Activated T-cell treated with anti-CD3 and anti-CD28 coated beads, Interleukin-2, amount 50 U/mL, for 72 hours (primary cell): ENCODE data around the gene SLC4A4. TPM values are rescaled to one million over a fixed set of nuclear protein-coding genes. Genes with fewer than 3 reads are reported as not detected.
A peak's percentile ranks its signal among the peaks of the same experiment; 100 is the strongest.

Experiments used
- ATAC-seq, 2 donors: fragments of 150-1000 bp; cut with Tn5 transposase; replicated peaks in 1 of 2; 2 replicates each; pipeline ENCODE4 v1.10.0; 2021; ENCODE audit warnings: moderate library complexity in 2 of 2, mild to moderate bottlenecking in 1 of 2
- DNase-seq, 2 donors: peaks; one replicate each; pipeline ENCODE4 v3.0.0; 2021 to 2022; ENCODE audit warnings: mixed read lengths in 1 of 2
- H3K27ac Mint-ChIP-seq: one replicate; pipeline ENCODE4 v1.8.0; 2022; ENCODE audit warnings: mild to moderate bottlenecking, moderate library complexity, mixed read lengths
- H3K27me3 Mint-ChIP-seq: one replicate; pipeline ENCODE4 v1.8.0; 2022; ENCODE audit warnings: low read depth, mixed read lengths
- H3K36me3 Mint-ChIP-seq, 2 donors: one replicate each; pipeline ENCODE4 v1.8.0; 2022; ENCODE audit warnings: mixed read lengths in 2 of 2, mild to moderate bottlenecking in 1 of 2; ENCODE audit not compliant: insufficient read depth in 2 of 2
- H3K4me1 Mint-ChIP-seq: one replicate; pipeline ENCODE4 v1.8.0; 2022; ENCODE audit warnings: low read depth, mixed read lengths
- H3K4me3 Mint-ChIP-seq, 2 donors: one replicate each; pipeline ENCODE4 v1.8.0; 2022; ENCODE audit warnings: mild to moderate bottlenecking in 2 of 2, mixed read lengths in 2 of 2, moderate library complexity in 2 of 2
- H3K9me3 Mint-ChIP-seq, 2 donors: one replicate each; pipeline ENCODE4 v1.8.0; 2022; ENCODE audit warnings: mixed read lengths in 2 of 2
- total RNA-seq, 2 donors: library from RNA; stranded (reverse); gene quantifications; one replicate each; pipeline ENCODE4 v1.2.3, GENCODE V29; 2022

Gene SLC4A4
- total RNA-seq, 2 donors from 2014 or later = 0.26 to 0.46 TPM

DNA sequence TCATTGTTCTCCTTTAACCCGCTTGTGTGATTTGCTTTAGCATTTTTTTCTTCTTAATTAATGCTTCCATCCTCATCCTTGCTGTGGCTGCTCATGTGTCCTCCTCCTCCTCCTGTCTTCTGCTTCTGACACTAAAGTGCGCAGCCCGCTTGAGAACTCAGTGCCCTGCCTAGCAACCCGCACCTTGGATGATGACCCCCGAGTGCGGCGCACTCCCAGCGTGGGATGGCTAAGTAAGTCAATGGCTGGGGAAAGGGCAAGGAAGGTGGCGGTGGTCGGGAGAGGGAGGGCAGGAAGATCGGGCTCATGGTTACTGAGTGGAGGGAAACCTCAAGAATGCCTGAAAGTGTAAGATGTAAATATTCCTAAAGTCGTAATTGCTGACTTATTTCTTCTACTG, 30.1 kb downstream of the SLC4A4 start:
- no peak overlapping the region for H3K4me3 Mint-ChIP-seq
- H3K9me3 Mint-ChIP-seq = no peaks in the 10 kb centered on the region
- H3K36me3 Mint-ChIP-seq = no peaks in the 10 kb centered on the region
- ATAC-seq = no peak
- no peaks in the 10 kb centered on the region for H3K4me1 Mint-ChIP-seq
- H3K27ac Mint-ChIP-seq = no peak overlapping the region
- no peak for DNase-seq
- H3K27me3 Mint-ChIP-seq = no peaks in the 10 kb centered on the region

DNA sequence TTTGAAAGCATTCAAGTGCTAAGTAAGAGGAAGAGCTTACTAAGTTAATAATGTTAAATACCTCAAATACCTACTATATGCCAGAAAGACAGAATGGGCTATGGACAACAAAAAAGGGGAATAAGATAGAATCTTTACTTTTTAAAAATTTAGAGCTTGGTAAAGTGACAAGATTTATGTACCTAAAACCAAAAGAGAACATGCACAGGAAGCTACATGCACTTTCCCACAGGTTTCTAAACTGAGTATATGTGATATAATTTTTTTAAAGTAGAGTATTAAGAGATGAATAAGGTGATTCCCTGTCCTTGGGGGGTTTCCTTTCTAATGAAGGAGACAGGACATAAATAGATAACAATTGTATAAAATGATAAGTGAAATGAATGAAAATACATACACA, 30.7 kb downstream of the SLC4A4 start:
- H3K36me3 Mint-ChIP-seq = no peaks in the 10 kb centered on the region
- no peak for ATAC-seq
- no peak overlapping the region for H3K4me3 Mint-ChIP-seq
- DNase-seq = no peak
- peak overlapping the region; percentile 49 for H3K27ac Mint-ChIP-seq
- no peaks in the 10 kb centered on the region for H3K4me1 Mint-ChIP-seq
- H3K9me3 Mint-ChIP-seq = no peaks in the 10 kb centered on the region
- H3K27me3 Mint-ChIP-seq = no peaks in the 10 kb centered on the region

DNA sequence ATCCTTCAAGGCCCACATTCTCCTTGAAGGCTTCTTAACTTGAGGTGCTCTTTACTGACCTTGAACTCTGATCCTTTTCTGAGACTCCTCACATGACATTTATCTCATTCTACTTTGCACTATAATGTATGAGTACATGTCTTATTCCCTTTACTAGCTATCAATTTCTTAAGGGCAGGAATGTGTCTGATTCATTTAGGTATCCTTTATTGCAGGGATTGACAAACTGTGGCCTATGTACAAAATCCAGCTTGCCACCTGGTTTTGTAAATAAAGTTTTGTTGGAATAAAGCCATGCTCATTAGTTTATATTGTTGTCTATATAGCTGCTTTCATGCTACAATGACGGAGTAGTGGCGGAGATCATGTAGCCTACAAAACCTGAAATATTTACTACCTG, 36.7 kb downstream of the SLC4A4 start:
- Mint-ChIP-seq H3K36me3 (no peaks in the 10 kb centered on the region), H3K4me3 (no peak overlapping the region), H3K27ac (no peak overlapping the region), H3K4me1 (no peaks in the 10 kb centered on the region), H3K27me3 (no peaks in the 10 kb centered on the region), H3K9me3 (peaks cover 0 to 3% of the 10 kb centered on the region in 2 donors)
- ATAC-seq (no peak), DNase-seq (no peak)

DNA sequence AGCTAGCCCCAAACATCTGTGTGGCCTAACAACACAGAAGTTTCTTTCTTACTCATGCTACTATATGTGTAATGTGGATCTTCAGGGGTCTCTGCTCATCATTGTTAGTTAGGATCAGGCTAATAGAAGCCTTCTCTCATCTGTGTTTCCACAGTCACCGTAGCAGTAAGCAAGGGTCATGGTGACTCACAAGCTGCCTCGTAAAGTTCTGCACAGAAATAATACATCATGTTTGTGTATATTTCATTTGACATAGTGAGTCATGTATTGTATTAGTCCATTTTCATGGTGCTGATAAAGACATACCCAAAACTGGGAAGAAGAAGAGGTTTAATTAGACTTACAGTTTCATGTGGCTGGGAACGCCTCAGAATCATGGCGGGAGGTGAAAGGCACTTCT, 38.7 kb downstream of the SLC4A4 start:
- DNase-seq = no peak
- Mint-ChIP-seq H3K4me3 (no peak overlapping the region), H3K36me3 (no peaks in the 10 kb centered on the region), H3K27me3 (no peaks in the 10 kb centered on the region), H3K4me1 (no peaks in the 10 kb centered on the region), H3K27ac (no peak overlapping the region), H3K9me3 (peaks cover 0 to 3% of the 10 kb centered on the region in 2 donors)
- no peak for ATAC-seq

DNA sequence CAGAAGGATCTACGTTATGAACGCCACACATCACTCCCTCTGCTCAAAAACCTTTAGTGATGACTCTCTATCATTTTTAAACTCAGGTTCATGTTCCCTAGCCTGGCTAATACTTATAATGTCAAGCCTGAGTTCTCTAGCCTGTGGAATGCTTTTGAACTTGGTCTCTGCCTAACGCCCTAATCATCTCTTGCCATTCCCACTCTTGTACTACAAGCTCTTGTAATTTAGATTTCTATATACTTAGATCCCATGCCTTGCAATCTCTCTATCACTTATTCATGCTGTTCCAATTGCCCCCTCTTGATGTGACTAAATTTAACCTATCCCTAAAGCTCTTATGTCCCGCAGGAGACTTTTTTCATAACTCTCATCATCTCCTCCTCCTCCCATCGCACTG, 40.3 kb downstream of the SLC4A4 start:
- no peak for DNase-seq
- Mint-ChIP-seq H3K4me1 (no peaks in the 10 kb centered on the region), H3K27me3 (no peaks in the 10 kb centered on the region), H3K9me3 (peaks cover 0 to 3% of the 10 kb centered on the region in 2 donors), H3K4me3 (no peak overlapping the region), H3K27ac (no peak overlapping the region), H3K36me3 (no peaks in the 10 kb centered on the region)
- ATAC-seq = no peak

DNA sequence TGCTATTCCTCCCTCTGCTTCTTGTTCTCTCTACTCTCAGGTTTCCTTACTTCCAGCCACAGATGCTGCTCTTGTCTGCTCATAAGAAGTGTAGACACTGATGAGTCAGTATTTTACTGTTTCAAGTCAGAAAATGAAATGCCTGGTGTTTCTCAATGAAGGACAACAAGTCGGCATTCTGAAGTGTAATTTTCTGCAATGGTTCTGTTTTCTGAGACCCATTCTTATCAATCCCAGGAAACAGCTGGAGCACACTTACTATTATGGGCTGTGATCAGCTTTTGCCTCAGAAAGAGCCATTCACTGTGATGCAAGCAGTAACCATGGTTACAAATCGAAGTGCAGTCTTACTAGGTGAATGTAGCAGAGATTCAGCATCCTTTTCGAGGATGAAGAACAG, 42.0 kb downstream of the SLC4A4 start:
- Mint-ChIP-seq H3K4me3 (no peak overlapping the region), H3K27ac (no peak overlapping the region), H3K36me3 (no peaks in the 10 kb centered on the region), H3K9me3 (peaks cover 0 to 3% of the 10 kb centered on the region in 2 donors), H3K4me1 (no peaks in the 10 kb centered on the region), H3K27me3 (no peaks in the 10 kb centered on the region)
- ATAC-seq (no peak), DNase-seq (no peak)

DNA sequence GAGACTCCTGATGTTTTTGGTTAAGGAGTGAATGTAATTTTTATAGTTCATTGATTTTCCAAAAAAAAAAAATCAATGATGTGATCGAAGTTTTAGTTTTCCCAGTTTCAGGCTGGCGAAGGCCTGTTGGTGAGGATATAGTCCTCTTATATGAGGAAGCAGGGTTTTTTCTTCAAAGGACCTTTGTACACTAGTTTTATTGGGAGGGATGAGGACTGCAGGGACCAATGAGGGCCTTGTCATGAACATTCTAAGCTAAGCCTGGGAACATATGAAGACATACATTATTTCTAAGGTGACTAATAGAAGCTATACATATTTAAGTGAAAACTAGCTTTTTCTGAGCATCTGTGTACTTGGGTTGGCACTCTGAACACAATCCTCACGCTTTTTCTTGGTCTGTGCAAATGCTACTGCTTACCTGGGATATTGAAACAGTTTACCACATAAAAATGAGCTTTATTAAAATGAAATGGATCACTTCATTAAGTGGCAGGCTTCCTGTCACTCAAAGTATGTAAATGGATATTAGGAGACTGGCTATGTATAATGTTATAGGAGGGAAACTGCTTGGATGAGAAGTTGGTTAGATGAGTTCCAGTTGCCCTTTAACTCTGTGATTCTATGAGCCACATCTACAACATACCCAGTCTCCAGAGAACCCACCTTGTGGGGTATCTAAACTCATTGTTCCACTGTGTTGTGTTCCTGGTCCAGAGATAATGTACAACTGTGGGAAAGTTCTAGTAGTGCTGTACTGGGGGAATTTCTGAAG, 43.5 kb downstream of the SLC4A4 start:
- peaks cover 0 to under 1% of the 10 kb centered on the region in 2 donors for H3K9me3 Mint-ChIP-seq
- no peak overlapping the region for H3K27ac Mint-ChIP-seq
- H3K4me1 Mint-ChIP-seq = no peaks in the 10 kb centered on the region
- H3K27me3 Mint-ChIP-seq = no peaks in the 10 kb centered on the region
- H3K36me3 Mint-ChIP-seq = no peaks in the 10 kb centered on the region
- ATAC-seq = no peak
- H3K4me3 Mint-ChIP-seq = no peak overlapping the region
- DNase-seq = no peak

DNA sequence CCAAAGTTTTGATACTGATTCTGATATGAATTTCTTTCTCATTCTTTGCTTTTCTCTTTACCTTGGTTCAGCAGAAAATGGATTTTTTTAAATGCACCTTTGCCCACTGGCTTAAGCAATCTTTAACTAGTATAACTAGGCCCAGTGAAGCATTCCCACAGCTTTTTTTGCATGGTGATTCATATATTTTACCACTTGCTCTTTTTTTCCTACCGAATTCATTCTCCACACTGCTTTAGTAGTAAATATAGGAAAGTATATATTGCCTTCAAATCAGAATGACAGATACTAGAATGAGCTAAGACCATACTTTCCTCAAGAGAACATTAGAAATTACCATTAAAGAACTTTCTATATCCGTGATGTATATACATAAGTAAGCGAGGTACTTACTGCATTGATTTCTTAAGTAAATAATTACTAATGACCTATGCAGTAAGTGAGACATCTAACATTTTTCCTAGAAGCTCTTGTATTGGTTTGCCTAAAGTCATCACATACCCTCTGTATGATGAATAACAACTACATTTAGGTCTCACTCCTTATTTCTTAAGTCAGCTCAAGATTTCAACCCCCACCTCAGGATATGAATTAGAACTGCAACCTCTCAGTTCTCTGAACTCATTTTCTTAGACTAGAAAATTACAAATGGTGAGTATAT, 44.2 kb downstream of the SLC4A4 start:
- Mint-ChIP-seq H3K27ac (no peak overlapping the region), H3K9me3 (no peaks in the 10 kb centered on the region), H3K4me3 (no peak overlapping the region), H3K4me1 (no peaks in the 10 kb centered on the region), H3K36me3 (no peaks in the 10 kb centered on the region), H3K27me3 (no peaks in the 10 kb centered on the region)
- ATAC-seq (peak in 1 of 2 donors; percentile 38), DNase-seq (no peak)

DNA sequence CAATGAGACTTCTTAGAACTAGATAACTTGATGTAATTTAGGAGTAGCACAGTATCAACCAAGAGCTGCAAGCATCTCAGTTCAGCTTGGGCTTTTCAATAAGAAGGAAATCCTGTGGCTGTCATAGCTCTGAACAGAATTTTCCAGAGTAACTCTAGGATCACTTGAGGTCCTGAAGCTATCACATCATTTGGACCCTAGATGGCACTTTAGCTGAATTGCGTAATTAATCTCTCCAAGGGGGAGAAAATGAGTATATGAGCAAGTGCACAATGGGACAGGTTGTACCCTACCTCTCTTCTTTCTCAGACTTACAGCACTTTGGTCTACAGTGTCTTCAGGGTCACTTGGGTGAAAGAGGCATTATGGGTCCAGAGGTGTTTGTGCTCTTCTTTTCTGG, 45.2 kb downstream of the SLC4A4 start:
- Mint-ChIP-seq H3K9me3 (no peaks in the 10 kb centered on the region), H3K4me3 (no peak overlapping the region), H3K27me3 (no peaks in the 10 kb centered on the region), H3K4me1 (no peaks in the 10 kb centered on the region), H3K27ac (no peak overlapping the region), H3K36me3 (no peaks in the 10 kb centered on the region)
- no peak for DNase-seq
- ATAC-seq = no peak

DNA sequence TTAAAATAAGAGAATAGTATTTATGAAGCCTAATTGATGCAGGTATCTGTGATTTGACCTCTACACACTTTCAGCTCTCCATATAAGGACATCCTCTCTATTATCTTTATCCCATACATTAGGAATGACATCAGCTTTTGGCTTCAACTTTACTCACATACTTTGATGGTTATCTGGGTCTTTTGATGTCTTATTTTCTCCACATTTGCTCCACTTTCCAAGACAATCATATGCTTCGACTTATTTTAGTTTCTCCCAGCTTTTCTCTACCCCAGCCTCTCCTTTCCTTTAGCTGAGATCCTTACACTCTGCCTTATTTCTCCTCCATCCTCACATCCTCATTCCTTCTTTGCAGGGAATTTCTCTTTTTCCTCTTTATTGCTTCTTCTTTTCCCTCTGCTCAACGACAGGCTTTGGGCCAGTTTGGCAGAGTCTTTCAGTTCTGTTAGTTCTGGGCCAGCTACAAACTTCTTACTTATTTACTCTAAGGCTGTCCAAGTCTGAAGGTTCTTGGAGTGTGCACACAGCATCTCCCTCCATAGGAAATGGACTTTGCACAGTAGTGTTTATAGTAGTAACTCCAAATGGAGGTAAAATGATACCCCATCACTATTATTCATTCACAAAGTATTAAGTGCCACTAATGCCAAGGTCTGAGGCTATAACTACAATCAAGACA, 50.5 kb downstream of the SLC4A4 start:
- H3K4me1 Mint-ChIP-seq = no peaks in the 10 kb centered on the region
- ATAC-seq = no peak
- no peak overlapping the region for H3K4me3 Mint-ChIP-seq
- H3K27me3 Mint-ChIP-seq = no peaks in the 10 kb centered on the region
- DNase-seq = no peak
- no peaks in the 10 kb centered on the region for H3K9me3 Mint-ChIP-seq
- H3K27ac Mint-ChIP-seq = no peak overlapping the region
- no peaks in the 10 kb centered on the region for H3K36me3 Mint-ChIP-seq

DNA sequence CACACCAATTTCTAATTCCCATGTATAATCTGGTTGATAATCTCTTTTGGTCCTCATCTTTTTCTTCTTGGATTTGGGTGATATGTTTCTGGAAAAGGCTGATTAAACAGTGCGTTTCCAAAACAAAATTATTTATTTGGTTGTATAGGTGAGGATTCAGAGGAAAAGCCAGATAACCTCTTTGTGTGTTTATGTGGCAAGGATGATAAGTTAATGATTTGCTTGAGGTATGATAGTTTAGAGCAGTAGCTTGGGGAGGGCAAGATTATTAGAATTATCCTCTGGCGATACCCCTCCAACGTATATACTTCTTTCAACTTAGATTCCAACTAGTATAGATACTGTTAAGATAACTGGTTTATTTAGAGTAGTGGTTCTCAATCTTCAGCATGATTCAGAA, 53.3 kb downstream of the SLC4A4 start:
- no peak overlapping the region for H3K4me3 Mint-ChIP-seq
- H3K4me1 Mint-ChIP-seq = no peaks in the 10 kb centered on the region
- H3K9me3 Mint-ChIP-seq = no peaks in the 10 kb centered on the region
- no peaks in the 10 kb centered on the region for H3K36me3 Mint-ChIP-seq
- DNase-seq (no peak), ATAC-seq (no peak)
- H3K27me3 Mint-ChIP-seq = no peaks in the 10 kb centered on the region
- no peak overlapping the region for H3K27ac Mint-ChIP-seq

DNA sequence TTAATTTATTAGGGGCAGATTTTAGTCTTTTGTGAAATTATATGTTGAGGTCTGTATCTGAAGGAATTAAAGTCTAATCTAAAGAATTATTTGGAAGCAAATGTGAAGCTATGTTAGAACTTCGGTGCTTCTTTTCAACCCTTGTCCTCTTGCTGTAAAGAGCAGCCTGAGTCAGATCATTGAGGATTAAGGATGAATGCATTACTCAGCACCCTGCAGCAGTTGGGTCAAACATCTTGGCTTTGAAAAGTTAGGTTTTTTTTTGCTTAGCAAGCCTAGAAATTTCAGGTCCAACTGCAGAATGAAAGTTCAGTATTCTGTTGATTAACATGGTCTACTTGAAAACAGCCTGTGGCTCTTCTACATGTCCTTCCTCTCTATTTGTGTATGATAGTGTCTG, 57.6 kb downstream of the SLC4A4 start:
- H3K4me3 Mint-ChIP-seq = no peak overlapping the region

DNA sequence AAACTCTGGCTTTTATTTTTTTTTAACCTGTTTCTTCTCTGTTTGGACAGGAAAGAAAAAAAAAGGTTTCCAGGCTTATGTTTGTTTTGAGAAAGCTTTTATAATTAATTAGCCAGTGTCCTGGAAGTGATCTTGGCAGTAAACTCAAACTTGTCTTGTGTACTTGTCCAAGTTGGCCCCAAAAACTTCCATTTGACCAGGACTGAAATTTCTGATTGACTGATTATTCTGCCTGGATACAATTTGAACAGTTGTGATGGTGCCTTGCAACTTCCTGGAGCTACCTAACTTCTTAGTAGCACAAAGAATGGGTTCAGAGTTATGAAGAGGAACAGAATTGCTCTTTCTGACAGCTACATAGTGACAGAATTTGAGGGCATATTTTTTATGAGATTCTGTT, 62.0 kb downstream of the SLC4A4 start:
- Mint-ChIP-seq H3K4me3 (no peak overlapping the region), H3K36me3 (no peaks in the 10 kb centered on the region), H3K27ac (no peak overlapping the region), H3K4me1 (no peaks in the 10 kb centered on the region), H3K27me3 (no peaks in the 10 kb centered on the region), H3K9me3 (no peaks in the 10 kb centered on the region)
- ATAC-seq (no peak), DNase-seq (no peak)

More for the DNA sequence above, 57.6 kb downstream of the SLC4A4 start:
- no peaks in the 10 kb centered on the region for H3K27me3 Mint-ChIP-seq
- no peaks in the 10 kb centered on the region for H3K9me3 Mint-ChIP-seq
- ATAC-seq = no peak
- H3K36me3 Mint-ChIP-seq = no peaks in the 10 kb centered on the region
- no peak for DNase-seq
- H3K4me1 Mint-ChIP-seq = no peaks in the 10 kb centered on the region
- H3K27ac Mint-ChIP-seq = no peak overlapping the region
